HG02798 (cell line): ENCODE results near the gene TP73.

Experiments used
- ATAC-seq: cut with Tn5 transposase; IDR thresholded peaks from one replicate; pipeline ENCODE4 v1.9.1; 2021; ENCODE audit warnings: mild to moderate bottlenecking; ENCODE audit not compliant: unreplicated experiment, poor library complexity

TP73 gene

GRCh38 chr1:3749512-3749911 lies 97.2 kb downstream of the TP73 start:
- ATAC-seq, result no peak

DNA sequence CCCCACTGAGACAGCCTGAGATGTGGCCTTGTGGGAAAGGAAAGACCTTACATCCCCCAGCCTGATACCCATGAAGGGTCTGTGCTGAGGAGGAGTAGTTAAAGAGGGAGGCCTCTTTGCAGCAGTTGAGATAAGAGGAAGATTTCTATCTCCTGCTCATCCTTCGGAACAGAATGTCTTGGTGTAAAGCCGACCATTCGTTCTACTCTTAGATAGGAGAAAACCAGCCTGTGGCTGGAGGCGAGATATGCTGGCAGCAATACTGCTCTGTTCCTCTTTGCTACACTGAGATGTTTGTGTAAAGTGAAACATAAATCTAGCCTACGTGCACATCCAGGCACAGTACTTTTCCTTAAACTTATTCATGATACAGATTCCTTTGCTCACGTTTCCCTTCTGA lies 98.4 kb downstream of the TP73 start:
- no peak for ATAC-seq

DNA sequence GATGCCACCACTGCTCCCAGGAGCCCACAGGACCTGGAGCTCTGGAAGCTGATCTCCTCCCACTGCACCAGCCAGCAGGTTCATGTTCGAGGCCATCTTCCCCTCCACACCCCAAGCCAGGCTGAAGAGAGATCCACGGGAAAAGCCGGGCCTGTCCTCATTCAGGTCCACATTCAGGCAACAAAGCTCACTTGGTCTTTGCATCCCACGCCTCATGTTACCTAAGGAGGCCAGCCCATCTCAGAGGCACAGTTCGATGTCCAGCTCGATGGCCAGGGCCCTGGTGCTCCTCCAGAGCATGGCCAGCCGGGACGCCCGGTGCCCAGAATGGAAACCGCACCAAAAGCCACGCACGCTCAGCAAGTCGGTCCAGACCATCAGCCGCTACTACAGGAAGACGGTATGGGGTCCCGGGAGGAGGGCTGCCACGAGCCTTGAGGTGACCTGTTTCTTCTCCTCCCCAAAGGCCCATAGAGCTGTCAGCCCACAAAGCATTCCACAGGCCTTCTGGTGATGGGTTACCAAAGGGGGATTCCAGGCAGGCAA lies 100.2 kb downstream of the TP73 start, which contains the start of gene CCDC27:
TSS of gene CCDC27 (plus strand) at position 51 of the 546 bp plus-strand sequence. CDS start at position 83, 32 bp downstream.
- ATAC-seq, result no peak

DNA sequence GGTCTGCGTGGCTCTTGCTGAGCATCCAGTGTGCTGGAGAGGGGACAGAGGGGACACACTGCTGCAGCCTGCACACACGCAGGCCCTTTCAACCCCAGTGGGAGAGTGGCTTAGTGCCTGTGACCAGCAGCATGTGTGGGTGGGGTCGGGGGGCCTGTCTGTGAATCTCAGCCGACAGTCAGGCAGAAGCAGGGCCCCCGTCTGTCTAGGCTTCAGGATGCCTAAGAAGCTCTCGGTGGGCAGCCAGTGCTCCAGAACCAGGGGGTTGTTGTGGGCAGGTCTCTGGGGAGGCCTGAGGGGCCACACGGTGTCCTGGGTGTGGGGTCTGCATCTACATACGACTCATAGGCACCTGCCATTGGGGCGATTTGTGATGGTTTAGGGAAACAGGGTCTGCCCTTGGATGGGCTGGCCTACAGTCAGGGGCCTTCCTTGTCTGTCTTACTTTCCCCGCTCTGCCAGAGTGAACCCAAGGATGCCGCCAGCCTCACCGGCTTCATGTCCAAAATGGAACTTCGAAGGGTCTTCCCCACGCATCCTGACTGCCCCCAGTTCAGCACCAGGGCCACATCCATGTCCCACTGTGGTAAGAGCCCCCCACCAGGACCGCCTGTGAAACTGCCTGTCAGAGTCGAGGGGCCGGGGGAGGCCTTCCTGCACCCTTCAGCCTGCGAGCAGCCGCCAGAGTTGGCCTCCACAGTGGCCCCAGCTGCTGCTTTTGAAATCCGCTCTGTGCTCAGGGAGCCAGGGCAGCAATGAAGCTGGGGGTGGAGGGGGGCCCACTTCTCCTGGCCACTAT lies 101.5 kb downstream of the TP73 start:
- no peak for ATAC-seq

GRCh38 chr1:3756394-3756793 lies 104.1 kb downstream of the TP73 start:
- ATAC-seq, result no peak

DNA sequence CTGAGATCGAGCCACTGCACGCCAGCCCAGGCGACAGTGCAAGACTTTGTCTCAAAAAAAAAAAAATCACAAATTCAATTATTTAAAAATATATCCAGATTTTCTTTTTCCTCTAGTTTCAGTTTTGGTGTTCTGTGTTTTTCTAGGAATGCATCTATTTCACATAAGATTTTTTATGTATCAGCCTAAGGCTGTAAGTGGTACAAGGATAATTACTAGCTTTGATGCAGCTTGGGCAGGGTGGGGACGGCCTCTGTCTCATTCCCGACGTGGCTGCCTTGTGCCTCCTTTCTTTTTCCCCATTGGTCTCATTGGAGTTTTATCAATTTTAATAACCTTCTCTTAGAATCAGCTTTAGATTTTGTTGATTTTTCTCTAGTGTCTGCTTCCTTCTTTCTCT lies 106.8 kb downstream of the TP73 start:
- no peak for ATAC-seq

DNA sequence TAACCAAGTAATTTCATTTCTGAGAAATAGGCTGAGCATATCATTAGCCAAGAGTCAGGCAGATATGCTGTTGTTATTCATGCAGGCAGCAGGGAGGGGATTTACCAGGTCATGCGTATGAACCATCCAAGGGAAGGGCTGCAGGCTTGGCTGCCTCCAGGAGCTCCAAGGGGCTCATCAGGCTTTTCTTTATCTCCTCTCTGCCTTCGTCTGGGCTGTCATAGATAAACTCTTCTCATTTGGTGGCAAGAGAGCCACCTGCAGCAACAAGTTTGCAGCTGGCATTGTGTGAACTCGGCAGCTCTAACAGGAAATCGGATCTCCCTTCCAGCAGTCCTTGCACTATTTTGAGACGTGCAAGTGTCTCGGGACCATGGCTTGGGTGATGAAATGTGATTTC lies 107.5 kb downstream of the TP73 start:
- no peak for ATAC-seq

GRCh38 chr1:3761296-3762010 lies 109.1 kb downstream of the TP73 start:
- ATAC-seq, result no peak

- ATAC-seq, result no peak
Measured at GRCh38 chr1:3762151-3762872, 110.0 kb downstream of the TP73 start.

- no peak for ATAC-seq
Measured at GRCh38 chr1:3762873-3763228, 110.5 kb downstream of the TP73 start.

DNA sequence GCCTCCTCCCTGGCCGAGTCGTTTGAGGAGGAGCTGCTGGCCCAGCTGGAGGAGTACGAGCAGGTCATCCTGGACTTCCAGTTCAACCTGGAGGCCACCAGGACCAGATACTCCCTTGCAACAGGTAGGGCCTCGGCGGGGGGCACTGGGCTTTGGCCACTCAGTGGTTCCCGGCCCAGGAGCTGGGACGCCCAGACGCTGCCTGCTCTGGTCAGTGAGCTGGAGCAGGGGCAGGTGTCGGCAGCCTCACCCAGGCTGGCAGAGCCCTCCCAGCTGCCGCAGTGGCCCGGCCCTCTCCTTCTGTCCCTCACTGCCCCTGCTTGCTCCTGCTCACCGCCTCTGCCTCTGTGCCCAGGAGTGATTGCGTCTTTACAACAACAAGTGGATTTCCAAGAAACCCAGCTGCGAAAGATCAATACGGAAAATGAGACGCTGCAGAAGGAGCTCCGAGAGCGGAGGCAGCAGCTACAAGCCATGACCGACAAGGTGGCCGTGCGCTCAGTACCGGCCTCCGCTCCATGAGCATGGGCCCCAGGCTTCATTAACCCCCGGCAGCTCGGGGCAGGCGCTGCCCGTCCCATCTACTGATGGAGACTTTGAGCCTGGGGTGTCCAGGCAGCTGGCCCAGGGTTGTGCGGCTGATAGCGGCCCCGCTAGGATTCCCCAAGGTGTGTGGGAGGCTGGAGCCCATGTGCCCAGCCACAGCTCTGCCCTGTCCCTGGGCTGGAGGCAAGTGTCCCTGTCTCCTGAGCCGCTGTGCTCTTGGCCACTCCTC lies 111.2 kb downstream of the TP73 start:
- no peak for ATAC-seq

DNA sequence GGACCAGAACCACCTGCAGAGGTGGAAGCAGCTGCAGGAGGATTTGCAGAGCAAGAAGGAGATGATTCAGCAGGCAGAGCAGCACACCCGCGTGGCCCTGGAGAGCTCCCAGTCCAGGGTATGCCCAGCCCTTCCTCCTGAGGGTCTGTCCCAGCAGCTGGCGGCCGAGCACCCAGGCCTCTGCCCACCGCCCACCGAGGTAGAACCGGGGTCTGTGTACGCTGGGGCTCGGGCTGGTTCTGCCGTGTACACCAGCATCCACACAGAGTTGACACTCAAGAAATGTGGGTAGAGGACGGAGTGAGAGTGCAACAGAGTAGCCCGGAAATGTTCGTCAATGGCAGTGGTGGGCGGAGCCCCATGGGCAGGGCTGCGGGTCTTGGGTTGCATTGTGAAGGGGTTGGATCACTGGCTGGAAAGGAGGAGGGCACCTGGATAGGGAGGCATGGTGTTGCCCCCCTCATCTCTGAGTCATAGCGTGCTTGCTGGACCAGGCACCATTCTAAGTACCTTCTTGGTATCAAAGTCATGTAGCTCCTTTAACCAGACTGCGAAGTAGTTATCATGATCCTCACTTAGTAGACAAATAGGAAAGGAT lies 115.1 kb downstream of the TP73 start:
- no peak for ATAC-seq

DNA sequence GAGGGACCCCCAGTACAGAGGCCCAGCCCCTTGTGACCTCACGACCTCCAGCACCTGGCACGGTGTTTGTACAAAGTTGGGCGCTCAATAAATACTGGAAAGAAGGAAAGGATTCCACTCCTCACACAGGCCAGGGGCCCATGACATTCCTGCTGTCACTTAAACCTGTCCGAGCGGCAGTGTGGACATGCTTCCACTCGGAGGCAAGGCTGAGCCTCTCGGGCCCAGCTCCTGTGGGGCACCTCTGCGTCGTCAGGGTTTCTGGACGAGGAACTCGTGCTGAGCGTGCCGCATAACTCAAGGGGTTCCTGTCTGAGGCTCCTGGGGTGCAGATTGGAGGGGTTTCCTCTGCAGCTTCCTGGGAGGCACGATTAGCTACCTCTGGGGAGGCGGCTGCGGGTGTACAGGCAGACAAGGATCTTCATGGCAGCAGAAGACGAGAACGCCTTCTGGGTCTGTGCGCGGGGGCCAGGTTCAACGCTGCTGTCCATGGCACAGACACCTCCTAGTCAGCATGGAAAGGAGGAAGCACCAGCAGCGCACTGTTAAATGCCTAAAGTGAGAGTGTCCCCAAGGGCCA lies 116.6 kb downstream of the TP73 start:
- no peak for ATAC-seq

DNA sequence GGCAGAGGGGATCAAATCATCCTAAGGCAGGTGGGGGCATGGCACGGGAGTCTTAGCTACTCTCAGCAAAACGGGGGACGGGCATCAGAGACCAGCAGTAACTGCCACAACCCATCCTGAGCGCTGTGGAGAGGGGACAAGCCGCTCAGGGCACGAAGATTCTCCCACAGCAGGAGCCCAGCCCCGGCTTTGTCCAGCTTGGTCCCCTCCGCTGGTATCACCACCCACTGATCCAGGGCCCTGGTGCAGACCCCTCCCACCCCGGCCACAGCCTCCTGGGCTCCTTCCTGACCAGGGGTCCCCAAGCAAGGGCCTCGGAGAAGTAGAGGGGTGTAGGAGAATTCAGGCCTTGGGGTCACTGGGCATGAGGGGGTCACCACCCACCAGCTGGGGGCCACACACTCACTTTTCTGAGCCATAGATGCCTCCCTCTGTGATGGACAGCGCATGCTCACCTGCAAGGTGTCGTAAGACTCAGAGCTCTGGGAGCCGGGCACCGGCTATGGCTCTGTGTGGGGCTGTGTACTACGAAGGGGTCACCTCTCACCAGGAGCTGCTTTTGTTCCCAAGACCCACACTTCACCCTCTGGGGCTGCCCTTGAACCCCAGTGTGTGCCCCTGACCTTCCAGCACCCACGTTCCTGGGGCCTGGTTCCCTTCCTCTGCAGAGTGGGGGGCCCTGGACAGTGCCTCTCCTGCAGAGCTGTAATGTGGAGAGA lies 117.9 kb downstream of the TP73 start:
- ATAC-seq, result no peak

GRCh38 chr1:3771108-3772026 lies 119.1 kb downstream of the TP73 start:
- ATAC-seq, result no peak

- peak; percentile 72 for ATAC-seq
Measured at GRCh38 chr1:3772027-3772714, 119.9 kb downstream of the TP73 start.
